ENCODE measurements around the gene CCL20. TPM values are rescaled to one million over a fixed set of nuclear protein-coding genes. Genes with fewer than 3 reads are reported as not detected.

Gene CCL20
- total RNA-seq, 4 donors from 2014 or later = 4.0 to 14.0 (median 5.1) TPM; not detected in 1

- Histone ChIP-seq H3K9me3 (no peaks in the 10 kb centered on the region), H3K4me1 (peaks cover 0 to 19% (median 0%) of the 10 kb centered on the region in 4 donors), H3K27ac (no peak overlapping the region), H3K4me3 (no peak overlapping the region), H3K36me3 (no peaks in the 10 kb centered on the region), H3K27me3 (no peaks in the 10 kb centered on the region)
- no peak for DNase-seq
- TF ChIP-seq POLR2A (IDR thresholded peaks at IDR 0.05) = no peak
- no peak for TF ChIP-seq CTCF (IDR thresholded peaks at IDR 0.05)
Measured at GRCh38 chr2:227822416-227823003, 8.9 kb downstream of the CCL20 start.

- no peak overlapping the region for H3K4me3 ChIP-seq
- H3K27me3 ChIP-seq = no peaks in the 10 kb centered on the region
- H3K9me3 ChIP-seq = no peaks in the 10 kb centered on the region
- no peaks in the 10 kb centered on the region for H3K36me3 ChIP-seq
- no peak overlapping the region for H3K27ac ChIP-seq
- H3K4me1 ChIP-seq = peaks cover 0 to 13% (median 0%) of the 10 kb centered on the region in 4 donors
- TF ChIP-seq CTCF (IDR thresholded peaks at IDR 0.05) = no peak
- TF ChIP-seq POLR2A (IDR thresholded peaks at IDR 0.05) = no peak
- DNase-seq = no peak
Measured at GRCh38 chr2:227823922-227824321, 10.3 kb downstream of the CCL20 start.

- TF ChIP-seq POLR2A (IDR thresholded peaks at IDR 0.05) (no peak), CTCF (IDR thresholded peaks at IDR 0.05) (no peak)
- H3K4me3 ChIP-seq = no peak overlapping the region
- no peak overlapping the region for H3K27ac ChIP-seq
- no peaks in the 10 kb centered on the region for H3K36me3 ChIP-seq
- peaks cover 0 to 8% (median 0%) of the 10 kb centered on the region in 4 donors for H3K4me1 ChIP-seq
- no peak for DNase-seq
- H3K27me3 ChIP-seq = no peaks in the 10 kb centered on the region
- no peaks in the 10 kb centered on the region for H3K9me3 ChIP-seq
Measured at GRCh38 chr2:227824711-227825110, 11.1 kb downstream of the CCL20 start.

- Histone ChIP-seq H3K36me3 (no peaks in the 10 kb centered on the region), H3K4me3 (no peak overlapping the region), H3K4me1 (peaks cover 0 to 8% (median 0%) of the 10 kb centered on the region in 4 donors), H3K27ac (peak overlapping the region in 1 of 4 donors; percentile 52), H3K27me3 (no peaks in the 10 kb centered on the region), H3K9me3 (no peaks in the 10 kb centered on the region)
- TF ChIP-seq POLR2A (IDR thresholded peaks at IDR 0.05) = no peak
- no peak for TF ChIP-seq CTCF (IDR thresholded peaks at IDR 0.05)
- DNase-seq = peak in 1 of 3 donors; percentile 57
Measured at GRCh38 chr2:227826019-227826521, 12.4 kb downstream of the CCL20 start.

- no peak for TF ChIP-seq CTCF (IDR thresholded peaks at IDR 0.05)
- no peak for TF ChIP-seq POLR2A (IDR thresholded peaks at IDR 0.05)
- no peaks in the 10 kb centered on the region for H3K27me3 ChIP-seq
- H3K36me3 ChIP-seq = no peaks in the 10 kb centered on the region
- H3K4me3 ChIP-seq = no peak overlapping the region
- no peak for DNase-seq
- H3K4me1 ChIP-seq = peaks cover 0 to 8% (median 0%) of the 10 kb centered on the region in 4 donors
- H3K27ac ChIP-seq = no peak overlapping the region
- no peaks in the 10 kb centered on the region for H3K9me3 ChIP-seq
Measured at GRCh38 chr2:227826563-227826962, 12.9 kb downstream of the CCL20 start.

All from Peyer's patch (tissue), 4 donors.